Kidney glomerular epithelial cell (primary cell): ENCODE data around the gene SLC29A4.
"Not testable (repeated sequence)": the region's sequence is repeated elsewhere in the genome, so short reads cannot be mapped to it uniquely, and the experiment has no call there.

ENCODE experiments used
- DNase-seq: peaks from one replicate; lab custom pipeline; 2025; lab: John Stamatoyannopoulos, UW

Gene SLC29A4

DNA sequence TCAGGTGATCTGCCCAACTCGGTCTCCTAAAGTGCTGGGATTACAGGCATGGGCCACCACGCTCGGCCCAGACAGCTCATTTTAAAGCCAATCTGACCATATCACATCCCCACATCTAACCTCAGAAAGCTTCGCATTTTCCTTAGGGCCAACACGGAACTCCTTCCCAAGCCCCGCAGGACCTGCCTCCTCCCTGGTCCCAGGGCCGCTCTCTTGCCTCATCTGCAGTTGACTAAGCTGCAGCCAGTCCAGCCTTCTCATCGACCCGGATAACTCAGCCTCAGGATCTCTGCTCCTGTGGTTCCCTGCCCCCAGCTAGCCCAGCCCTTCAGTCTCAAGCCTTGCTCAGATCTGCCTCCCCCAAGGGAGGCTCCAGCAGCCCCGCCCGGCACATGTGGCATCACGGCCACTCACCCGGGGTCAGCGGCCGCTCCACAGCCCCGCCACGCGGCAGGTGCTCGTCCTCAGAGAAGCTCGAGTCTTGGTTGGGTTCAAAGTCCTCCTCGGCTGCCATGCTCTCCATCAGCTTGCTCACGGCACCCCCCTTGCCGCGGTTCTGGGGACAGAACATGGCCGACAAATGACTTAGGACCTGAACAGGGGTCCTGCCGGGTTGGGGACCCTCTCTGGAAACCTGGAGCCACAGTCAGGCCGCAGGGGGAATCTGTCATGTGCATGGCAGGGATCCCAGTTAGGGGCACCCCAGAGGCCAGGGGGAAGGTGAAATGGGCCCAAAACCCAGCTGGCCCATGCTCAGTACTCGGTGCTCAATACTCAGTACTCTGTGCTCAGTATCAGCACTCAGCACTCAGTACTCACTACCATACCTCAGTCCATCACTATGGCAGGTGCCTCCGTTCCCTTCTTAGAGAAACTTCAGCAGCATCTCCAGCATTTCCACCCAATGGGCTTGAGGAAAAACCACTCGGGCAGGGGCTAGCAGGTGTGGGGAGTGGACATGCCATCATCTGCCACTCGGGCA is 41.3 kb downstream of the SLC29A4 start:
- not testable (repeated sequence) for DNase-seq

DNA sequence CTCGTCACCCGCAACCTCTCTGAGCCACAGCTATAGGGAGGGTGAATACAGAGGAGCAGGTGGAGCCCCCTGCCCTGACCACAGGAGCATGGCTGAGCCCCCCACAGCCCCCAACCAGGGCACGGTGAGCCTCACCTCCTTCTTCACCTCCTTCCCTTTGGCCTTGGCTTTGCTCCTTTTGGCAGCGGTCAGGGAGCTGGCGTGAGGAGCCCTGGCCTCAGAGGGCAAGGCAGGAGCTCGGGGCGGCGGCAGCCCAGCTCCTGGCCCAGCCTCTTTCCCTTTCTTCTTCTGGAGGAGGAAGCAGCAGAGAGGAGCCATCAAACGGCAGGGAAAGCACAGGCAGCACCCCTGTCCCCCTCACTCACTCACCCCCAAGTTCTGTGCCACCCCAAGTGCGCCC is 42.2 kb downstream of the SLC29A4 start:
- DNase-seq: no peak

DNA sequence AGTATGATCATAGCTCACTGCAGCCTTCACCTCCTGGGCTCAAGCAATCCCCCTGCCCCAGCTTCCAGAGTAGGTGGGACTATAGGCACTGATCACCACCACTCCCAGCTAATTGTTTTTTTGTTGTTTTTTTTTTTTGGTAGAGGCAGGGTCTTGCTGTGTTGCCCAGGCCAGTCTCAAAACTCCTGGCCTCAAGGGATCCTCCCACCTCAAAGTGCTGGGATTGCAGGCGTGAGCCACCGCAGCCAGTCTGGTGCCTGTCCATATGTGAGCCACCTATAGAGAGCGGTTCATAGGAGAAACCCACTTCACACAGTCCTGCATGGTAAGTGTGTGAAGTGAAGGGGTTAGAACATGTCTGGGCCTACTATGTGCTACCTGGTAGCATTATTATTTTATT is 47.5 kb downstream of the SLC29A4 start:
- DNase-seq: no peak

DNA sequence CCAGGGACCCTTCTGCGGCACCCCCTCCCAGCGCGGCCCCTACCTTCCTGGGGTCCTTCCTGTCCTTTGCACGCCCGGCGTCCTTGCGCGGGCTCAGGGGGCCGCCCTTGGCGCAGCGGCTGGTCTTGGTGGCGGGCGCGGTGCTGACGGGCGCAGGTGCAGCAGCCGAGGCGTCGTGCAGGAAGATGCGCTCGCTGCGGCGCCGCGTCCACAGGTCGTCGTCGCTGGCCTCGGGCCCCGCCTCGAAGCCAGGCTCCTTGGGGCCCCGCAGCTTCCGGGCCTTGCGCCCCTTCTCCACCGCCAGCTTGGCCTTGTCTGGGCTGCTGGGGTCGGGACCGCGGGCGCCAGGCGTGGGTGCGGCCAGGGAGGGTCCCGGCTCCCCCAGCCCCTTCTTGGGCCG is 49.8 kb downstream of the SLC29A4 start:
- no peak for DNase-seq

DNA sequence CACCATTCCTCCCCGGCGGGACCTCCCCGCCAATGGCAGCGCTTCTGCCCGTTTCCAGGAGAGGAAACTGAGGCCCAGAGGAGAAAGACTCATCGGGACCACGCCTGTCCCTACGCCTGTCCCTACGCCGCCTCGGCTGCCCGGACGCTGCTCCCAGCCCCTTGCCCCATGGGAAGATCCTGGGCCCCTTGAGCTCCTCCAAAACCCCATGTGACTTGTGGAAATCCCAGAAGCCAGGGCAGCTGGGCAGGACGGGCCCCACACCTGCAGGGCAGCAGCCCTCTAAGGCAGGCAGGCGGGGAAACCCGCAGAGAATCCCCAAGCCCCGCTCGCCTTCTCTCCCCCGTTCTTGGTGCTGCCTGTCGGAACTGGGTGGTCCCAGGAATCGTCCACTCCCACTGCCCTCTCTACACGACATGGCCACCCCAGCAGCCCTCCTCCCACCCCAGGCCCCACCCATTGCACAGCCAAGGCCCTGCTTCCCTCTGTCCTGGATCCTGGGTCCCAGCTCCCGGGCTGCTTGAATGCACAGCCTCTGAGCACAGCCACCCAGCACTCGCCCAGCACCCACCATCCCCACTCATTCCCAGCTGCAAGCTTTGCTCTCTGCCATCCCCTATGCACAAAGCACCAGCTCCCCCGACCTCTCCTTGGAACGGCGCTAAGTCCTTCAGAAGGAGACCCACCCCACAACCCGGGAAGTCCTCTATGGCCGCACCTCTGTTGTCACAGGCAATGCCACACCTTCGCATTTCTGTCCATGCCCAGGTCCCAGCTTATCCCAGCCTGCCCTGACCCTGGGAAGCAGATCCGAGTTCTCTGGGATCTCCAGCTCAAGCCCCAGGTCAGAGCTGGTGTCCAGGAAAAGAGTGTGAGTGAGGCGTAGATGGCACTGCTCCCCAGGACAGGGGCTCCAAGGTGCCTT is 50.6 kb downstream of the SLC29A4 start:
- no peak for DNase-seq

DNA sequence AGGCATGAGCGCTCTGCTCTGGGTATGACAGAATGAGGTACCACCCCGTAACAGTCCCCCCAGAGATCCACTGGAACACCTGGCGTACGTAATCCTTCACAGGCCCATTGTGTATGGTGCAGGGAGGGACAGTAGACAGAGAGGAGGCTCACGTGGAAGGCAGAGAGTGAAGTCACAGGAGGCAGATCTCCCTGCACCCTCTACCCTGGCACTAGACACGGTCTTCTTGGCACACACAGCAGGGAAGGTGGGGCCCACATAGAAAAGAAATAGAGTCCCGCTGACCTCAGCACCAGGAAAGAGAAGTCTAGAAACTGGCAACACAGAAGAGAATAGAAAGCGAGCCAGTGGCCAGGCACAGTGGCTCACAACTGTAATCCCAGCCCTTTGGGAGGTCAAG is 51.9 kb downstream of the SLC29A4 start:
- no peak for DNase-seq

DNA sequence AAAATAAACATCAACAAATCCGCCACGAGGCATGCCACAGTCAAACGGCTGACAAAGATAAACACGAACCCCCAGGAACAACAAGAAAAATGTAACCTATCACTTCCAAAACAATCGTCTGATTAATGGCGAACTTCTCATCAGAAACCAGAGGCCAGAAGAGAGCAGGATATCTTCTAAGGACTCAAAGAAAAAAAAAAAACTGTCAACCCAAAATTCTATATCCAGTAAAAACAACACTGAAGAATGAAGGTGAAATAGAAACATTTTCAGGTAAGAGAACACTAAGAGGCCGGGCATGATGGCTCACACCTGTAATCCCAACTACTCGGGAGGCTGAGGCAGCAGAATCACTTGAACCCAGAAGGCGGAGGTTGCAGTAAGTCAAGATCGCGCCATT is 54.3 kb downstream of the SLC29A4 start:
- DNase-seq: no peak

DNA sequence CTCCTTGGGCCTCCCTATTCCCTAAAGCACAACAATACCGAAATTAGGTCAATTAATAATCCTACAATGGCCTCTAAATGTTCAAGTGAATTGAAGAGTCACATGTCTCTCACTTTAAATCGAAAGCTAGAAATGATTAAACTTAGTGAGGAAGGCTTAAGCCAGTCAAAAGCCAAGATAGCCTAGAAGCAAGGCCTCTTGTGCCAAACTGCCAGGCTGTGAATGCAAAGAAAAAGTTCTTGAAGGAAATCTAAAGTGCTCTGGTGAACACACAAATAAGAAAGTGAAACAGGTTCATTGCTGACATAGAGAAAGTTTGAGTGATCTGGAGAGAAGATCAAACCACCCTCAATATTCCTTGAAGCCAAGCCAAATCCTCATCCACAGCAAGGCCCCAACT is 57.2 kb downstream of the SLC29A4 start:
- DNase-seq: no peak

DNA sequence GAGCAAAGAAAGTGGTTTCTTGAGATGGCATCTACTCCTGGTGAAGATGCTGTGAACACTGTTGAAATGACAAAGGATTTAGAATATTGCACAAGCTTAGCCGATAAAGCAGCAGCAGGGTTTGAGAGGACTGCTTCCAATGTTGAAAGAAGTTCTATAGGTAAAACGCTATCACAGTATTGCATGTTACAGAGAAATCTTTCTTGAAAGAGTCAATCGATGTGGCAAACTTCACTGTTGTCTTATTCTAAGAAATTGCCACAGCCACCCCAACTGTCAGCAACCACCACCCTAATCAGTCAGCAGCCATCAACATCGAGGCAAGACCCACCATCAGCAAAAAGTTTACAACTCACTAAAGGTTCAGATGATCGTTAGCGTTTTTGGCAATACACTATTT is 59.9 kb downstream of the SLC29A4 start:
- no peak for DNase-seq

DNA sequence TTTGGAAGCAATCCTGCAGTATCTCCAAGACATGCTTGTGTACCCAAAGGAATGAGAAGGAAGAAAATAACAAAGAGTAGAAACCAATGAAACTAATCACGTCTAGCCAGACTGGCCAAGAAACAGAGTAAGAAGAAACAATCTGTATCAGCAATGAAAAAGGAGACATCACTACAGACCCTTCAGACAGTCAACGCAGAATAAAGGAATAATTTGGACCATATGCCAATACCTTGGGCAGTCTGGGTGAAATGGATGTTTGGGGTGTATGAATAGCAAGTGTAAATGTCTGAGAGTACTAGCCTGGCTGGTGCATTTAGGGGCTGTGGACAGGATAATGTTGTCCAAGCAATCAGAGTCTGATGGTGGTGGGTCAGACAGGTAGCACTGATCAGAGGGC is 61.1 kb downstream of the SLC29A4 start:
- no peak for DNase-seq

DNA sequence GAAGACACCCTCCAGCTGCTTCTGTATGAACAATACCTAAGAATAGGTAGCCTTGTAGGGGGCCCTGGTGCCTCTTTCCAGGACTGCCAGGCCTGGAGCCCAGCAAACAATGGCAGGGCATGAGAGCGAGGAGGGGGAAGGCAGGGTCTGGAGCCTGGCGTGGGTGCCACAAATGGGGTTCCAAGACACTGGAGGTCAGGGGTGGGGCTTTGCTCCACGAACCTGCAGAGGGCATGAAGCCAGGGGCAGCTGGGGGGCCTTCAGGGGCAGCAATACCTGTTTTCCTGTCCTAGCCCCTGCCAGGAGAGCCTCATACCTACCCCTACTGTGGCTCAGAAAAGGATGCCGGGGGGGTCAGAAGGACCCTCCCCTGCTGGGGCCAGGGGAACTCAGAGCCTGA is 61.6 kb downstream of the SLC29A4 start:
- no peak for DNase-seq

DNA sequence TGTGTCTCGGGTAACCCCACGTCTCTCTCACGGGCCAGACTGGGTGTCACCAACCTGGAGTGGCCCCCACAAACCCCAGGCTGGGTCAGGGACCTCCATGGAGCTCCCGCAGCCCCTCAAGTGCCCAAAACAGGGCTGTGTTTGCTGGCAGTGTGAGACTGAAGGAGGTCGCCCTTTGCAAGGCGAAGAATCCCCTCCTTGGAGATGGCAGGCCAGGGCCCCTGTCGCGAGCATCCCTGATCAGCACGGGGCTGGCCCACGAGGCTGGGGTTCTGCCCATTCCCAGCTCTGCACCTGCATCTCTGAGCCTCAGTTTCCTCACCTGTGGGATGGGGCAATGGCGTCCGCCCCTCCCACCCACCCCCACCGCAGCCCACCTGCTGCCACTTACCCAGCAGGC is 62.4 kb downstream of the SLC29A4 start:
- DNase-seq: no peak

DNA sequence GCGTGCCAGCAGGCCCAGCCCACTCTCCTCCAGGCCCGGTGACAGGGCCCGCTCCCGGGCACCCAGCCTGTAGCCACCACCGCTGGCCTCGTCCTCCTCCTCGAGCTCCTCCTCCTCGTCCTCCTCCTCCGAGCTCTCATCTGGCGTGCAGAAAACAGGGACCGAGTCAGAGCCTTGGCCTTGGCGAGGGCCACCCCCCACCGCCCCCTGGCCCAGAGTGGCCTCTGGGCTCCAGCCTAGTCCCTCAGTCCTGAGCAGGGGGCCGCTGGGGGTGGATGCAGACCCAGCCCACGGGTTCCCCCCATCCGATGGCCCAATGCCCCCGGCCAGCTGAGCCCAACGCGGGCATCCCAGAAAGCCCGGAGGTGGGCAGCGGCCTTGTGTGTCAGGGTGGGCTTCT is 62.9 kb downstream of the SLC29A4 start:
- no peak for DNase-seq

DNA sequence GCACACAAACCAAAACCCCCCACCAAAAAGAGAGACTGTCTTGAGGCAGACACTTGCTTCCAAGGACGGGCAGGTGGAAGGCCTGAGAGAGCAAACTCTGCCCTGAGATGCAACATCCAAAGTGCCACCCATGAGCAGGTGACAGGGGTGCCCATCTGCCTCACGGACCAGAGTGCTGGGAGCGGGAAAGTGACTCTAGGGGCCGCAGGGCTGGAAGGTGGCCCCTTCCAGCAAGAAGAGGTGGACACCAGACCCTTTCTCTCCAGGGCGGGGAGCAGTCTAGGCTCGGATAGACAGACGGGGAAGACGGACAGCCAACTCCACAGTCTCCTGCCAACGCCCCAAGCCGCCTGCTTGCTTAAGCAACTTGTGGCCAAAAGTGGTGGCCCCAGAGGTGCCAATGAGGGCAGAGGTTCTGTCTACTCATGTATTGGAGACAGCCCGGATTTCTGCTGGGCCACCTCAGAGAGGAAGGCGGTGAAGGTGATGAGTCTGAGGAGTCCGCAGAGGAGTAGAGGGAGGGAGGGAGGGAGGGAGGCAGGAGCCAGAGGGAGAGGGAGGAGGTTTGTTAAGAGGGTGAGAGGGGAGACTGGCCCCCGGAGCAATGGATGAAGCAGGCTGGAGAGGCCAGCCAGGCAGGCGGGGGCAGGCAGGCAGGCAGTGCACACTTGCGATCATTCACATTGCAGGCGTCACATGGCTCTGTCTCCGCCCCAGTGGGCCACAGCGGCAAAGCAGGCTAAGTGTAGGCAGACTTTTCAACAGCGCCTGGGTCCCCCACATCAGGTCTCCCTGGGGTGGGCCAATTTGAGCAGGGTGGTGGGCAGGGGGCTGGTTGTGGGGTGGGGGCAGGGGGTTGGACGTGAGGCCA is 65.6 kb downstream of the SLC29A4 start:
- no peak for DNase-seq

DNA sequence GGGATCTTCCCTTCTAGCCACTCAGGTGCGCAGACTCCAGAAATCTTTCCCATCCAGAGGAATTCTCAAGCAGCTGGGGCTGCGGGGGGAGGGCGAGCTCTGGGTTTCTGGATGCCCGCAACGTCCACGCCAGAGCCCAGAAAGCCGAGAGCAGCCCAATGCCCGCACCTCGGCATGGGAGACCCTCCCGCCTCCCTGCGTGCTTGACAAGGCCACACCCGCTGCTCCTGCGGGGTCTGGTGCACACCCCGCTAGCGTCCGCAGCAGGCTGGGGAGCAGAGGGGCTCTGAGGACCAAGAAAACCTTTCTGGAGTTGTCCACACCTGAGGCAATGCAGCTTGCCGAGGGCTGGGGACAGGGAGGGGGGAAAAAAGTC is 66.2 kb downstream of the SLC29A4 start:
- DNase-seq: no peak

DNA sequence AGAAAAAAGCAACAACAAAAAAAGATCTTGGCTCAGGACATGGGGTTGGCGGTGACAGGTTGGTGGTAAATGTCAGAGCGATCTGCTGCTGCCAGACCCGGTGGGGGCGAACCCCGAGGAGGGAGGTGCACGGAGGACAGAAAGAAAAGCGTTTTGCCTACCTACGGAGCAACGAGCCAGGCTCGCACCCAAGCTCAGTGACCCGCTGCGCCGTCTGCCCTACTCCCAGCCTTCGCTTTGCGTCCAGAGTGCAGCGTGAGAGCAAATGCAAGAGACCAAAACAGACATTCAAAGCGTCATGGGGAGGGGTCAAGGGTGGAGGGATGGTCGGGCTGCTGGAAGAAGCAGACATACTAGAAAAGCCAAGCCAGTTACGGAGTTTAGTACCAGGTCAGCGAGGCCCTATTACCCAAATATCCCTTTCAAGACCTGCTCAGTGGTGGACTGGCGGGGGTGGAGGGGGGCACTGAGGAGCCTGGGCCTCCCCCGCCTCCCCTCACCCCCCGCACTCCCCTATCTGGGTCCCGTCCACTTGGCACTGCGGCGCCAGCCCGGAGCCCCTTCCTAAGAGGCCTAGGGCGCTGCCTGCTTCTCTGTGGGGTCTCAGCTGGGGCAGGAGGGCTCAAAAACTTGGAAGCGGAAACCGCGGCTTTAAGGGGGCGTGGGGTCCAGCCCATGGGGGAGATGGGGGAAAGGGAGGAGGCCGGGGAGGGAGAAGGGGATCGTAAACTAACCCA is 66.9 kb downstream of the SLC29A4 start:
- DNase-seq: no peak

DNA sequence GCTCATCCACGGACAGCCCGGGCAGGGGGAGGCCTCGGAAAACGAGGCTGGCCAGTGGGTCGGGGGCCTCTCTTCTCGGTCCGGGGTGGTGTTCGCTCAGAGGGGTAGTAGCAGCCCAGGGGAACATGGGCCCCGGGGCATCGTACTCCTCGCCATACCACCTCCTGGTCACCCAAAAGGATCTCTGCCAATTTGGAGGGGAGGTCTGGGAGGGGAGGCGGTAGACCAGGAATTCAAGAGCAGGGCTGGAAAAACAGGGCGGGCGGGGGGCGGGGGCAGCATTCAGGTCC is 67.4 kb downstream of the SLC29A4 start:
- no peak for DNase-seq

DNA sequence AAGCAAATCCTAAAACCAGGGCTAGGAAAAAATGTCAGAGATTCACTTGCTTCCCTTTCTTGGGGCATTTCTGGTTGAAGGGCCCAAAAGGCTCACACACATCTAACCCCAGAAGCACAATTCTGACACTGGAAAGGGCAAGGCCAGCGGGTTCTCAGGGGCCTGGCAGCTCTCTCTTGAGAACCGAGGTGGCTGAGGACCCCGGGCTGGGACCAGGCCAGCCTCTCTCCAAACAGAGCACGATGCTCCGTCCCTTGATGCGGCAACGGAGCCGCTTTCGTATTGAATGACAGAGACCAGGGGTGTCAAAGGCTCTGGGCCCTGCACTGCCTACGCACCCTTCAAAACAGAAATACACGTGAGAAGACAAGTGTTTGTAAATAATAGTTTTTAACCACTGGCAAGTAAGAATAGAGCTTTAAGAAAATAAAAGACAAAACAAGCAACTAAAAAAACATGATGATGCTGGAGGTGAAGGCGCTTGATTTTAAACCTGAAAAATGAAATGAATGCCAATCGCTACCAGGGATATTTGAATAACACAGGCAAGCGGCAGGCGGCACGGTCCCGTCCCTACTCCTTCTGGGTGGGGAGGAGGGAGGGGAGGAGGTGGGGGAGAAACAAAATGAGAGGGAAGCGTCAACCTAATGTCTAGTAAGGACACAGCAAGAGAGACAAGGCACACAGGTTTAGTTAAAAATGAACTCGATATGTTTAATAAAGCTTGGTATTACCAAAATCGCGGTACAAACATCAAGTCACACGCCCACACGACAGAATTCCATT is 68.0 kb downstream of the SLC29A4 start:
- no peak for DNase-seq

DNA sequence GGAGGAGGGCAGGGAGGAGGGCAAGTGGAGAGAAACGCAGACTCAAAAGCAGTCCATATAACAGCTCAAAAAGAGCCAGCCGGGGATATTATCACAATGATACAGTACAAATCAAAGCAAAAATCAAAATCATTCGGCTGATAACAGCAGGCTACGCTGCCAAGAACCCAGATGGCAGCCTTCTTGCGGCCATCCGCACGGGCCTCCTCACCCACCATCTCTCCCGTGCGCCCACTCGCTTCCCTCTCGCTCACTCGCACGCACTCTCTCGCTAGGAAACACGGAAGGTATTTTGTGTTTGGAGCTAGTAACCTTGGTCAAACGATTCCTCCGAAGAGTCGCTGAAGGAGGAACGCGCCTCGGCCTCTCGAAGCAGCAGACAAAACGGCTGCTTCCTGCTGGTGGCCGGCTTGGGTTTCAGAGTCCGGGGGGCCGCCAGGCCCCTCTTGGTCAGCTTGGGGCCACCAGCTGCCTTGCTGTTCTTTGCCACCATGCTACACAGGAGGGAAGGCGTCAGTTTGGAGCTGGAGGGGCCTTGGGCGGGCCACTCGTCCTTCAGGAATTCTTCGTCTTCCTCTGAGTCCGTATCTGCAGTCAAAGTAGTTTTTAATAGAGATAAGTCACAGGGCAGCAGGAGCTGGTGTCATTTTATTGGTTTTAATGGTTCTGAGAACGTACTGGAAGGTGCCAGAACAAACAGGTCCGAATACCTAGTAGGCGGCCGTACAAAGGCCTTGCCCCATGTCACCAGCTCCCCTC is 68.9 kb downstream of the SLC29A4 start:
- DNase-seq: no peak

DNA sequence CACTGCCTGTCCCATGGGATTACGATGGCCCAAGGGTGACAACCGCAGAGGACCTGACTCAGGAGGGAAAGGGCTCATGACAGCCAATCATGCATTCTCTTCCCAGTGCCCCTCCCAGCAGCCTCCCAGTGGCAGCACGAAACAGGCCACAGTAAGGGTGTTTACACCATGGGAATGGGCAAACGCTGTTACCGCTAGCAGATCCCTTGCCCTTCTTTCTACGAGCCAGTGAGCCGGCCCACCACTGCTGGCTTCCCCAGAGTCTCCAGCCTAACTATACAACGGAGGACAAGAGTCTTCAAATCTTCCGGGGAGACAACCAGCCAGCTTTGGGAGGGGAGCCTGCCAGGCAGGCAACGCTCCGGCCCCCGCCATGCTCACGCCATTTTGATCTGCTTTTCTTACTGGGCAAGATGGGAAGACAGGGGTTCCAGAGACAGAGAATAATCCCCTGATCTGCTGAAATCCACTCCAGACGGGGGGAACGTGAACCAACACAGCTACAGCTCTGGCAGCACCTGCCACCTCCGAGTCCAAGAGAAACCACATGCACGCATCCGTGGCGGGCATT is 69.8 kb downstream of the SLC29A4 start:
- DNase-seq: no peak
